ENCODE results near the gene KCNN1. TPM values are rescaled to one million over a fixed set of nuclear protein-coding genes. Genes with fewer than 3 reads are reported as not detected.

Gene KCNN1
- total and polyA plus RNA-seq, 2 of the 13 experiments (the other 11 are each of a cell fraction or from before 2014, with no cell fraction given) = 0.04 TPM; not detected in 1

DNA sequence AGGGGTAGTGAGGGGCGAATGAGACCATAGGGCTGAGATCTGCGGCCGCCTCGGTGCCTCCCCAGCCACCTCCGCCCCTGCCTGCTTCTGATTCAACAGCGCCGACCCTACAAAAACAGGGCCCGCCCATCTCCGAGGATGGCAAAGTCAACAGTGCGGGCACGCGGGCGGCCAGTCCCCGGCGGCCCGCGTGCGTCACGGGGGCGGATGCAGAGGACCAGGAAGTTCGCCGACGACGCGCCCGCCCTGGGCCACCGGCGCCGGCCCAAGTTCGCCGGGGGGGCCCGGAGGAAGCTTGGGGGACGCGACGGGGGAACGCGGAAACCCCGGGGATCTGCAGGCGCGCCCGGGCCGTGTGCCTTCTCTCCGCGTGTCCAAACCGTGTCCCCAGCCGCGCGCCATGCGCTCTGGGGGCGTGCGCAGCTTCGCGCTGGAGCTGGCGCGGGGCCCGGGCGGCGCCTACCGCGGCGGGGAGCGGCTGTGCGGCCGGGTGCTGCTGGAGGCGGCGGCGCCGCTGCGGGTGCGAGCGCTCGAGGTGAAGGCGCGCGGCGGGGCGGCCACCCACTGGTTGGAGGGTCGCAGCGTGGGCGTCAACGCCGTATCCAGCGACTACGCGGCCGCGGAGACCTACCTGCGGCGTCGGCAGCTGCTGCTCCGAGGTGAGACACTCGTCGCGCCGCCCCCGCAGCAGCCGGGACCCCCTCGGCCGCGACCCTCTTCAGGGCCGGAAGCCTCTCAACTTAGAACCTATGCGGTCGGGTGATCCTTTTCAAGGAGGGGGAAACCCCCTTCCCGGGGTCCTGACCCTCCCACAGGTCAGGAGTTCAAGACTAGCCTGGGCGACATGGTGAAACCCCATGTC lies 34.2 kb downstream of the KCNN1 start (continued):
- TF ChIP-seq, protein P1, sequence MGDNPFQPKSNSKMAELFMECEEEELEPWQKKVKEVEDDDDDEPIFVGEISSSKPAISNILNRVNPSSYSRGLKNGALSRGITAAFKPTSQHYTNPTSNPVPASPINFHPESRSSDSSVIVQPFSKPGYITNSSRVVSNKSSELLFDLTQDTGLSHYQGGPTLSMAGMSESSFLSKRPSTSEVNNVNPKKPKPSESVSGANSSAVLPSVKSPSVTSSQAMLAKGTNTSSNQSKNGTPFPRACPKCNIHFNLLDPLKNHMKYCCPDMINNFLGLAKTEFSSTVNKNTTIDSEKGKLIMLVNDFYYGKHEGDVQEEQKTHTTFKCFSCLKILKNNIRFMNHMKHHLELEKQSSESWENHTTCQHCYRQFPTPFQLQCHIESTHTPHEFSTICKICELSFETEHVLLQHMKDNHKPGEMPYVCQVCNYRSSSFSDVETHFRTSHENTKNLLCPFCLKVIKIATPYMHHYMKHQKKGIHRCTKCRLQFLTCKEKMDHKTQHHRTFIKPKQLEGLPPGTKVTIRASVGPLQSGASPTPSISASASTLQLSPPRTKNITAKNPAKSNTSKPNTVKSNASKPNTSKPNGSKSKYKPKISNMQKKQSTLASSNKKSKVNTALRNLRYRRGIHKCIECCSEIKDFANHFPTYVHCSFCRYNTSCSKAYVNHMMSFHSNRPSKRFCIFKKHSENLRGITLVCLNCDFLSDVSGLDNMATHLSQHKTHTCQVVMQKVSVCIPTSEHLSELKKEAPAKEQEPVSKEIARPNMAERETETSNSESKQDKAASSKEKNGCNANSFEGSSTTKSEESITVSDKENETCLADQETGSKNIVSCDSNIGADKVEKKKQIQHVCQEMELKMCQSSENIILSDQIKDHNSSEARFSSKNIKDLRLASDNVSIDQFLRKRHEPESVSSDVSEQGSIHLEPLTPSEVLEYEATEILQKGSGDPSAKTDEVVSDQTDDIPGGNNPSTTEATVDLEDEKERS (CRISPR knock-in tag; IDR thresholded peaks at IDR 0.05) = no peak
- TF ChIP-seq NCOA1 (CRISPR knock-in tag; IDR thresholded peaks at IDR 0.05) = no peak
- no peak for TF ChIP-seq RFX1 (IDR thresholded peaks at IDR 0.05)
- TF ChIP-seq SP4 (CRISPR knock-in tag; IDR thresholded peaks at IDR 0.05) = peak; percentile 83
- TF ChIP-seq PAX8 (CRISPR knock-in tag; IDR thresholded peaks at IDR 0.05; ENCODE audit: borderline replicate concordance) = no peak
- TF ChIP-seq, protein P2, sequence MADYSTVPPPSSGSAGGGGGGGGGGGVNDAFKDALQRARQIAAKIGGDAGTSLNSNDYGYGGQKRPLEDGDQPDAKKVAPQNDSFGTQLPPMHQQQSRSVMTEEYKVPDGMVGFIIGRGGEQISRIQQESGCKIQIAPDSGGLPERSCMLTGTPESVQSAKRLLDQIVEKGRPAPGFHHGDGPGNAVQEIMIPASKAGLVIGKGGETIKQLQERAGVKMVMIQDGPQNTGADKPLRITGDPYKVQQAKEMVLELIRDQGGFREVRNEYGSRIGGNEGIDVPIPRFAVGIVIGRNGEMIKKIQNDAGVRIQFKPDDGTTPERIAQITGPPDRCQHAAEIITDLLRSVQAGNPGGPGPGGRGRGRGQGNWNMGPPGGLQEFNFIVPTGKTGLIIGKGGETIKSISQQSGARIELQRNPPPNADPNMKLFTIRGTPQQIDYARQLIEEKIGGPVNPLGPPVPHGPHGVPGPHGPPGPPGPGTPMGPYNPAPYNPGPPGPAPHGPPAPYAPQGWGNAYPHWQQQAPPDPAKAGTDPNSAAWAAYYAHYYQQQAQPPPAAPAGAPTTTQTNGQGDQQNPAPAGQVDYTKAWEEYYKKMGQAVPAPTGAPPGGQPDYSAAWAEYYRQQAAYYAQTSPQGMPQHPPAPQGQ (CRISPR knock-in tag; IDR thresholded peaks at IDR 0.05; ENCODE audit: borderline replicate concordance) = no peak
- peak; percentile 33; the same call in 1 of the 2 replicates for TF ChIP-seq CREB1 (IDR thresholded peaks at IDR 0.05)
- TF ChIP-seq CREB1 (CRISPR knock-in tag; IDR thresholded peaks at IDR 0.05) = no peak
- TF ChIP-seq, protein P3, sequence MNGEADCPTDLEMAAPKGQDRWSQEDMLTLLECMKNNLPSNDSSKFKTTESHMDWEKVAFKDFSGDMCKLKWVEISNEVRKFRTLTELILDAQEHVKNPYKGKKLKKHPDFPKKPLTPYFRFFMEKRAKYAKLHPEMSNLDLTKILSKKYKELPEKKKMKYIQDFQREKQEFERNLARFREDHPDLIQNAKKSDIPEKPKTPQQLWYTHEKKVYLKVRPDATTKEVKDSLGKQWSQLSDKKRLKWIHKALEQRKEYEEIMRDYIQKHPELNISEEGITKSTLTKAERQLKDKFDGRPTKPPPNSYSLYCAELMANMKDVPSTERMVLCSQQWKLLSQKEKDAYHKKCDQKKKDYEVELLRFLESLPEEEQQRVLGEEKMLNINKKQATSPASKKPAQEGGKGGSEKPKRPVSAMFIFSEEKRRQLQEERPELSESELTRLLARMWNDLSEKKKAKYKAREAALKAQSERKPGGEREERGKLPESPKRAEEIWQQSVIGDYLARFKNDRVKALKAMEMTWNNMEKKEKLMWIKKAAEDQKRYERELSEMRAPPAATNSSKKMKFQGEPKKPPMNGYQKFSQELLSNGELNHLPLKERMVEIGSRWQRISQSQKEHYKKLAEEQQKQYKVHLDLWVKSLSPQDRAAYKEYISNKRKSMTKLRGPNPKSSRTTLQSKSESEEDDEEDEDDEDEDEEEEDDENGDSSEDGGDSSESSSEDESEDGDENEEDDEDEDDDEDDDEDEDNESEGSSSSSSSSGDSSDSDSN (CRISPR knock-in tag; IDR thresholded peaks at IDR 0.05) = peak; percentile 66; the same call in 1 of the 2 replicates
- TF ChIP-seq FOXK1 (CRISPR knock-in tag; IDR thresholded peaks at IDR 0.05; ENCODE audit: borderline replicate concordance, low read depth) = peak; percentile 44; the same call in 1 of the 2 replicates
- TF ChIP-seq, protein P4, sequence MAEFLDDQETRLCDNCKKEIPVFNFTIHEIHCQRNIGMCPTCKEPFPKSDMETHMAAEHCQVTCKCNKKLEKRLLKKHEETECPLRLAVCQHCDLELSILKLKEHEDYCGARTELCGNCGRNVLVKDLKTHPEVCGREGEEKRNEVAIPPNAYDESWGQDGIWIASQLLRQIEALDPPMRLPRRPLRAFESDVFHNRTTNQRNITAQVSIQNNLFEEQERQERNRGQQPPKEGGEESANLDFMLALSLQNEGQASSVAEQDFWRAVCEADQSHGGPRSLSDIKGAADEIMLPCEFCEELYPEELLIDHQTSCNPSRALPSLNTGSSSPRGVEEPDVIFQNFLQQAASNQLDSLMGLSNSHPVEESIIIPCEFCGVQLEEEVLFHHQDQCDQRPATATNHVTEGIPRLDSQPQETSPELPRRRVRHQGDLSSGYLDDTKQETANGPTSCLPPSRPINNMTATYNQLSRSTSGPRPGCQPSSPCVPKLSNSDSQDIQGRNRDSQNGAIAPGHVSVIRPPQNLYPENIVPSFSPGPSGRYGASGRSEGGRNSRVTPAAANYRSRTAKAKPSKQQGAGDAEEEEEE (CRISPR knock-in tag; IDR thresholded peaks at IDR 0.05; ENCODE audit: borderline replicate concordance) = no peak
- TF ChIP-seq TOPORS (CRISPR knock-in tag; IDR thresholded peaks at IDR 0.05) = no peak
- TF ChIP-seq ATM (IDR thresholded peaks at IDR 0.05; ENCODE audit: borderline replicate concordance) = no peak
- no peak for TF ChIP-seq KDM5A (IDR thresholded peaks at IDR 0.05; ENCODE audit: borderline replicate concordance, low read length)
- no peak for TF ChIP-seq WIZ (CRISPR knock-in tag; IDR thresholded peaks at IDR 0.05)
- TF ChIP-seq THYN1 (CRISPR knock-in tag; IDR thresholded peaks at IDR 0.05; ENCODE audit: borderline replicate concordance, low read depth) = no peak
- peak; percentile 66 for TF ChIP-seq ZFY (CRISPR knock-in tag; IDR thresholded peaks at IDR 0.05)
